ENCODE results near the gene MTHFSD.

MTHFSD gene

DNA sequence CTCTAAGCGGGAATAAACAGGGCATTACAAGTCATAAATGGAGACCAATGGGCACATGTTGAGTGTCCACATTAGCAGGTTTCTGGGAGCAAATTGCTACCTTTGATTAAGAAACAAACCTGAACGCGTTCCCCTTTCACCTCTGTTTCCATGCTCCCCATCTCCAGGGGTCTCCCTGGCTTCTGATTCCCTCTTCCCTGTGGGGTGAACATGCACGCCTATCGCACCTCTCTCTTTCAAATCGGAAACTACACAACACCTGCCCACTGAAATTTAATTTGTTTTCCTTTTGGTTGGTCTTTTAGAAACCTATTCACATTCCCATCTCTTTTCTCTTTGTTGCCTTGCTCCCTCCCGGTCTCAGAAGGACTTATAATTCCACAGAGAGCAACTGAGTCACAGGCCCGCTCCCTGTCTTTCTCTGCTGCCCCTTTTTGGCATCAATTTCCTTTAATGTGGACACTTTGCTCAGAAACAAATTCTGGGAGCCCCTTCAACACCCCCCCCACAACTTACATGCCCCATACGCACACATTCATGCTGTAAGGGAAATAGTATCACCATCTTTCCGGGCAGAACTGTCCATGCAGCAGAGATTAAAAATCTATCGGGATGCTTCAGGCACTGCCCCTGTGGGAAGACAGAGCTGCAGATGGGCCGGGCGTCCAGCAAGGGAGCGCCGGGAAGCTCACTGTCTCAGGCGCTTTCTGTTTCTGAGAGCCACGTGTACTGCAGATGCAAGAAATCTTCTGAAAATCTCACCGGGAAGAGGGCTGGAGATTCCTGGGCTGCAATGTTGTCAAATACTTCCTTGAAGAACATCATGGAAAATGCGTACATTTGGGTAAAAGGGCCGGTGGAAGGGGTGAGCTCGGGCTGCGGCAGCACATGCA lies 51.9 kb downstream of the MTHFSD start:
- ATAC-seq: no peak
- TF ChIP-seq ZFP30 (CRISPR knock-in tag; IDR thresholded peaks at IDR 0.05) (no peak), PPARA (CRISPR knock-in tag; IDR thresholded peaks at IDR 0.05; ENCODE audit: borderline replicate concordance) (no peak), TOX (CRISPR knock-in tag; IDR thresholded peaks at IDR 0.05; ENCODE audit: borderline replicate concordance) (no peak), ZNF70 (CRISPR knock-in tag; IDR thresholded peaks at IDR 0.05) (no peak), ISL1 (CRISPR knock-in tag; IDR thresholded peaks at IDR 0.05) (no peak), ESRRG (CRISPR knock-in tag; IDR thresholded peaks at IDR 0.05) (no peak), ZC3H10 (CRISPR knock-in tag; IDR thresholded peaks at IDR 0.05) (no peak), TCF4 (CRISPR knock-in tag; IDR thresholded peaks at IDR 0.05; ENCODE audit: borderline replicate concordance) (no peak), ZNF565 (CRISPR knock-in tag; conservative IDR thresholded peaks at IDR 0.05; ENCODE audit: low read depth) (no peak)
- TF ChIP-seq, protein P1, sequence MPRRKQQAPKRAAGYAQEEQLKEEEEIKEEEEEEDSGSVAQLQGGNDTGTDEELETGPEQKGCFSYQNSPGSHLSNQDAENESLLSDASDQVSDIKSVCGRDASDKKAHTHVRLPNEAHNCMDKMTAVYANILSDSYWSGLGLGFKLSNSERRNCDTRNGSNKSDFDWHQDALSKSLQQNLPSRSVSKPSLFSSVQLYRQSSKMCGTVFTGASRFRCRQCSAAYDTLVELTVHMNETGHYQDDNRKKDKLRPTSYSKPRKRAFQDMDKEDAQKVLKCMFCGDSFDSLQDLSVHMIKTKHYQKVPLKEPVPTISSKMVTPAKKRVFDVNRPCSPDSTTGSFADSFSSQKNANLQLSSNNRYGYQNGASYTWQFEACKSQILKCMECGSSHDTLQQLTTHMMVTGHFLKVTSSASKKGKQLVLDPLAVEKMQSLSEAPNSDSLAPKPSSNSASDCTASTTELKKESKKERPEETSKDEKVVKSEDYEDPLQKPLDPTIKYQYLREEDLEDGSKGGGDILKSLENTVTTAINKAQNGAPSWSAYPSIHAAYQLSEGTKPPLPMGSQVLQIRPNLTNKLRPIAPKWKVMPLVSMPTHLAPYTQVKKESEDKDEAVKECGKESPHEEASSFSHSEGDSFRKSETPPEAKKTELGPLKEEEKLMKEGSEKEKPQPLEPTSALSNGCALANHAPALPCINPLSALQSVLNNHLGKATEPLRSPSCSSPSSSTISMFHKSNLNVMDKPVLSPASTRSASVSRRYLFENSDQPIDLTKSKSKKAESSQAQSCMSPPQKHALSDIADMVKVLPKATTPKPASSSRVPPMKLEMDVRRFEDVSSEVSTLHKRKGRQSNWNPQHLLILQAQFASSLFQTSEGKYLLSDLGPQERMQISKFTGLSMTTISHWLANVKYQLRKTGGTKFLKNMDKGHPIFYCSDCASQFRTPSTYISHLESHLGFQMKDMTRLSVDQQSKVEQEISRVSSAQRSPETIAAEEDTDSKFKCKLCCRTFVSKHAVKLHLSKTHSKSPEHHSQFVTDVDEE (CRISPR knock-in tag; IDR thresholded peaks at IDR 0.05): no peak

GRCh38 chr16:86501989-86502855 lies 52.8 kb downstream of the MTHFSD start:
- no peak for ATAC-seq
- no peak for TF ChIP-seq CREB5 (CRISPR knock-in tag; IDR thresholded peaks at IDR 0.05; ENCODE audit: low read depth)
- TF ChIP-seq ZNF8 (CRISPR knock-in tag; IDR thresholded peaks at IDR 0.05): no peak
- no peak for TF ChIP-seq ZC3H10 (CRISPR knock-in tag; IDR thresholded peaks at IDR 0.05)
- no peak for TF ChIP-seq SNAI2 (CRISPR knock-in tag; IDR thresholded peaks at IDR 0.05)
- TF ChIP-seq OSR1 (CRISPR knock-in tag; IDR thresholded peaks at IDR 0.05): no peak
- TF ChIP-seq ESRRG (CRISPR knock-in tag; IDR thresholded peaks at IDR 0.05): no peak
- no peak for TF ChIP-seq ISL1 (CRISPR knock-in tag; IDR thresholded peaks at IDR 0.05)
- TF ChIP-seq ZFP3 (CRISPR knock-in tag; IDR thresholded peaks at IDR 0.05): no peak
- no peak for TF ChIP-seq BACH2 (CRISPR knock-in tag; IDR thresholded peaks at IDR 0.05; ENCODE audit: borderline replicate concordance)
- TF ChIP-seq PPARA (CRISPR knock-in tag; IDR thresholded peaks at IDR 0.05; ENCODE audit: borderline replicate concordance): no peak
- TF ChIP-seq, protein P1 (CRISPR knock-in tag; IDR thresholded peaks at IDR 0.05): no peak
- no peak for TF ChIP-seq ZFP30 (CRISPR knock-in tag; IDR thresholded peaks at IDR 0.05)
- TF ChIP-seq, protein P2, sequence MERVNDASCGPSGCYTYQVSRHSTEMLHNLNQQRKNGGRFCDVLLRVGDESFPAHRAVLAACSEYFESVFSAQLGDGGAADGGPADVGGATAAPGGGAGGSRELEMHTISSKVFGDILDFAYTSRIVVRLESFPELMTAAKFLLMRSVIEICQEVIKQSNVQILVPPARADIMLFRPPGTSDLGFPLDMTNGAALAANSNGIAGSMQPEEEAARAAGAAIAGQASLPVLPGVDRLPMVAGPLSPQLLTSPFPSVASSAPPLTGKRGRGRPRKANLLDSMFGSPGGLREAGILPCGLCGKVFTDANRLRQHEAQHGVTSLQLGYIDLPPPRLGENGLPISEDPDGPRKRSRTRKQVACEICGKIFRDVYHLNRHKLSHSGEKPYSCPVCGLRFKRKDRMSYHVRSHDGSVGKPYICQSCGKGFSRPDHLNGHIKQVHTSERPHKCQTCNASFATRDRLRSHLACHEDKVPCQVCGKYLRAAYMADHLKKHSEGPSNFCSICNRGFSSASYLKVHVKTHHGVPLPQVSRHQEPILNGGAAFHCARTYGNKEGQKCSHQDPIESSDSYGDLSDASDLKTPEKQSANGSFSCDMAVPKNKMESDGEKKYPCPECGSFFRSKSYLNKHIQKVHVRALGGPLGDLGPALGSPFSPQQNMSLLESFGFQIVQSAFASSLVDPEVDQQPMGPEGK (CRISPR knock-in tag; IDR thresholded peaks at IDR 0.05; ENCODE audit: borderline replicate concordance): no peak
- no peak for TF ChIP-seq TOX (CRISPR knock-in tag; IDR thresholded peaks at IDR 0.05; ENCODE audit: borderline replicate concordance)
- no peak for TF ChIP-seq ARNTL (CRISPR knock-in tag; IDR thresholded peaks at IDR 0.05; ENCODE audit: borderline replicate concordance, low read depth)
